GM18505 (cell line): ENCODE measurements around the gene STS.

Experiments used
- ATAC-seq: cut with Tn5 transposase; IDR thresholded peaks from one replicate; pipeline ENCODE4 v1.9.1; 2021; ENCODE audit not compliant: unreplicated experiment
- POLR2A ChIP-seq: IDR thresholded peaks from 4 replicates; pipeline ENCODE4 v1.6.1; 2011; ENCODE audit warnings: borderline replicate concordance; ENCODE audit not compliant: insufficient read depth, insufficient read length; ENCODE audit errors: extremely low read depth

Gene STS

GRCh38 chrX:7120878-7121219 lies 26.7 kb upstream of the STS start:
- ATAC-seq: no peak
- TF ChIP-seq POLR2A: no peak

- TF ChIP-seq POLR2A: no peak
- ATAC-seq: no peak
These were observed 20.5 kb upstream of the STS start for GRCh38 chrX:7127056-7127455.

GRCh38 chrX:7131621-7132020 lies 15.9 kb upstream of the STS start:
- no peak for TF ChIP-seq POLR2A
- ATAC-seq: no peak

GRCh38 chrX:7132335-7133049 lies 15.0 kb upstream of the STS start:
- no peak for TF ChIP-seq POLR2A
- ATAC-seq: peak; percentile 59

- TF ChIP-seq POLR2A: no peak
- ATAC-seq: no peak
These were observed 14.5 kb upstream of the STS start for GRCh38 chrX:7133050-7133440.

- TF ChIP-seq POLR2A: no peak
These were observed 12.5 kb upstream of the STS start for GRCh38 chrX:7134981-7135380.

GRCh38 chrX:7139202-7140081 lies 8.1 kb upstream of the STS start:
- TF ChIP-seq POLR2A: no peak
- ATAC-seq: no peak

More at GRCh38 chrX:7134981-7135380, 12.5 kb upstream of the STS start:
- ATAC-seq: no peak

GRCh38 chrX:7143076-7143475 lies 4.4 kb upstream of the STS start:
- no peak for ATAC-seq

GRCh38 chrX:7143941-7144525 lies 3.5 kb upstream of the STS start:
- no peak for ATAC-seq
- no peak for TF ChIP-seq POLR2A

More at GRCh38 chrX:7143076-7143475, 4.4 kb upstream of the STS start:
- TF ChIP-seq POLR2A: no peak

GRCh38 chrX:7145454-7145853 lies 2.1 kb upstream of the STS start:
- ATAC-seq: no peak
- no peak for TF ChIP-seq POLR2A

- TF ChIP-seq POLR2A: no peak
- ATAC-seq: no peak
These were observed 1.4 kb upstream of the STS start for GRCh38 chrX:7146020-7146702.

- ATAC-seq: peak; percentile 15
- TF ChIP-seq POLR2A: no peak
These were observed 654 bp upstream of the STS start for GRCh38 chrX:7146703-7147412.
